Fibroblast of villous mesenchyme (primary cell): ENCODE measurements around the gene P2RY13. TPM values are rescaled to one million over a fixed set of nuclear protein-coding genes. Genes with fewer than 3 reads are reported as not detected.

Experiments
- DNase-seq: peaks from one replicate; pipeline ENCODE4 v3.0.0-alpha.2; 2010; ENCODE audit warnings: low read depth
- H3K4me3 ChIP-seq: 2 replicates; pipeline ENCODE4 v1.5.1; 2011; ENCODE audit warnings: low read depth, mild to moderate bottlenecking, low read length
- CTCF ChIP-seq: IDR thresholded peaks from 2 replicates; pipeline ENCODE4 v1.5.1; 2012; ENCODE audit warnings: low read depth, mild to moderate bottlenecking, low read length; ENCODE audit not compliant: insufficient read depth
- total RNA-seq: library from RNA; depleted of rRNA; stranded (reverse); fragments of >200 nt; gene quantifications from 2 replicates; pipeline ENCODE4 v1.2.3, GENCODE V29; 2012

P2RY13 gene
- total RNA-seq, 1 donor: not detected

GRCh38 chr3:151346292-151346691 is 16.9 kb upstream of the P2RY13 start:
- no peak for DNase-seq
- TF ChIP-seq CTCF: no peak
- no peak overlapping the region for H3K4me3 ChIP-seq

- H3K4me3 ChIP-seq: peak overlapping the region; percentile 17
- no peak for TF ChIP-seq CTCF
Measured at GRCh38 chr3:151345859-151346258, 16.5 kb upstream of the P2RY13 start.

GRCh38 chr3:151331696-151332095 is 2.3 kb upstream of the P2RY13 start:
- H3K4me3 ChIP-seq: no peak overlapping the region
- no peak for TF ChIP-seq CTCF
- DNase-seq: no peak

More at GRCh38 chr3:151345859-151346258, 16.5 kb upstream of the P2RY13 start:
- peak; percentile 73 for DNase-seq

- no peak for DNase-seq
- no peak overlapping the region for H3K4me3 ChIP-seq
- no peak for TF ChIP-seq CTCF
Measured at GRCh38 chr3:151330899-151331298, 1.6 kb upstream of the P2RY13 start.

GRCh38 chr3:151330379-151330778 is 1.0 kb upstream of the P2RY13 start:
- TF ChIP-seq CTCF: no peak
- no peak overlapping the region for H3K4me3 ChIP-seq
- DNase-seq: no peak

GRCh38 chr3:151328298-151328995 is 902 bp downstream of the P2RY13 start:
- no peak overlapping the region for H3K4me3 ChIP-seq
- DNase-seq: no peak
- TF ChIP-seq CTCF: no peak
